Activated naive CD4-positive, alpha-beta T cell treated with anti-CD3 and anti-CD28 coated beads, Interleukin-2, amount 10 ng/mL, durations not matched to agents 7 days and 5 days (primary cell): ENCODE data around the gene TNFRSF1A.

Source experiments
- CTCF ChIA-PET: fragments of 350-600 bp; sonication (Branson Sonifier 250); formaldehyde crosslinking; loops from one replicate; lab custom pipeline; 2021; ENCODE audit warnings: antibody characterized with exemption; lab: Charles Lee
- DNase-seq: peaks from one replicate; pipeline ENCODE4 v3.0.0-alpha.2; 2020
- H3K27ac Mint-ChIP-seq: one replicate; pipeline ENCODE4 v1.8.0; 2021; ENCODE audit warnings: mild to moderate bottlenecking, moderate library complexity, mixed read lengths
- H3K27me3 Mint-ChIP-seq: one replicate; pipeline ENCODE4 v1.8.0; 2021; ENCODE audit warnings: mild to moderate bottlenecking, mixed read lengths
- H3K36me3 Mint-ChIP-seq: one replicate; pipeline ENCODE4 v1.8.0; 2021; ENCODE audit warnings: mixed read lengths
- H3K4me1 Mint-ChIP-seq: one replicate; pipeline ENCODE4 v1.8.0; 2021; ENCODE audit warnings: mixed read lengths
- H3K4me3 Mint-ChIP-seq: one replicate; pipeline ENCODE4 v1.8.0; 2021; ENCODE audit warnings: mild to moderate bottlenecking, moderate library complexity, mixed read lengths
- H3K9me3 Mint-ChIP-seq: one replicate; pipeline ENCODE4 v1.8.0; 2021; ENCODE audit warnings: mixed read lengths

The TNFRSF1A gene

GRCh38 chr12:6369916-6370575 is 28.2 kb upstream of the TNFRSF1A start:
- peaks cover 54% of the 10 kb centered on the region for H3K4me1 Mint-ChIP-seq
- H3K27me3 Mint-ChIP-seq = peaks cover 27% of the 10 kb centered on the region
- CTCF ChIA-PET = interaction anchor here (0.7 kb wide), 1 partner anchor 47 kb away, joined by 3 read pairs; no protein-coding TSS in a partner anchor
- no peak for DNase-seq
- H3K4me3 Mint-ChIP-seq = no peak overlapping the region
- H3K9me3 Mint-ChIP-seq = no peaks in the 10 kb centered on the region
- peak overlapping the region; percentile 49 for H3K27ac Mint-ChIP-seq
- no peaks in the 10 kb centered on the region for H3K36me3 Mint-ChIP-seq

GRCh38 chr12:6368906-6369525 is 27.1 kb upstream of the TNFRSF1A start:
- no peaks in the 10 kb centered on the region for H3K36me3 Mint-ChIP-seq
- H3K27me3 Mint-ChIP-seq = peaks cover 17% of the 10 kb centered on the region
- DNase-seq = no peak
- no peak overlapping the region for H3K4me3 Mint-ChIP-seq
- CTCF ChIA-PET = interaction anchor here (1.7 to 7.0 kb wide), 5 partner anchors 13 to 46 kb away, joined by 9 to 91 read pairs (median 13); no protein-coding TSS in a partner anchor
- peaks cover 60% of the 10 kb centered on the region for H3K4me1 Mint-ChIP-seq
- peak overlapping the region; percentile 13 for H3K27ac Mint-ChIP-seq
- H3K9me3 Mint-ChIP-seq = no peaks in the 10 kb centered on the region

- CTCF ChIA-PET = interaction anchor here (0.6 to 7.0 kb wide), 13 partner anchors 9 to 138 kb away, joined by 3 to 91 read pairs (median 5); no protein-coding TSS in a partner anchor
These were observed 26.4 kb upstream of the TNFRSF1A start for GRCh38 chr12:6367969-6368892.

GRCh38 chr12:6367065-6367968 is 25.4 kb upstream of the TNFRSF1A start:
- H3K4me1 Mint-ChIP-seq = peaks cover 58% of the 10 kb centered on the region
- peak overlapping the region; percentile 58 for H3K27ac Mint-ChIP-seq
- DNase-seq = peak; percentile 56
- H3K27me3 Mint-ChIP-seq = peaks cover 13% of the 10 kb centered on the region
- no peaks in the 10 kb centered on the region for H3K36me3 Mint-ChIP-seq
- no peak overlapping the region for H3K4me3 Mint-ChIP-seq
- CTCF ChIA-PET = interaction anchor here (0.6 to 7.0 kb wide), 14 partner anchors 10 to 139 kb away, joined by 3 to 91 read pairs (median 4); no protein-coding TSS in a partner anchor
- no peaks in the 10 kb centered on the region for H3K9me3 Mint-ChIP-seq

More at GRCh38 chr12:6367969-6368892, 26.4 kb upstream of the TNFRSF1A start:
- Mint-ChIP-seq H3K4me1 (peaks cover 61% of the 10 kb centered on the region), H3K9me3 (no peaks in the 10 kb centered on the region), H3K27ac (peak overlapping the region; percentile 58), H3K4me3 (no peak overlapping the region), H3K36me3 (no peaks in the 10 kb centered on the region), H3K27me3 (peaks cover 15% of the 10 kb centered on the region)
- DNase-seq = no peak

- CTCF ChIA-PET = interaction anchor here (1.0 to 7.0 kb wide), 3 partner anchors 13 to 101 kb away, joined by 3 to 91 read pairs (median 5); no protein-coding TSS in a partner anchor
- Mint-ChIP-seq H3K27ac (peak overlapping the region; percentile 90), H3K4me3 (peak overlapping the region; percentile 81), H3K4me1 (peaks cover 61% of the 10 kb centered on the region), H3K9me3 (no peaks in the 10 kb centered on the region), H3K36me3 (no peaks in the 10 kb centered on the region), H3K27me3 (peaks cover 13% of the 10 kb centered on the region)
- DNase-seq = peak; percentile 64
These were observed 22.1 kb upstream of the TNFRSF1A start for GRCh38 chr12:6364044-6364374.

- Mint-ChIP-seq H3K27me3 (peaks cover 16% of the 10 kb centered on the region), H3K4me3 (peak overlapping the region; percentile 81), H3K9me3 (no peaks in the 10 kb centered on the region), H3K36me3 (no peaks in the 10 kb centered on the region), H3K4me1 (peaks cover 55% of the 10 kb centered on the region), H3K27ac (peak overlapping the region; percentile 90)
- CTCF ChIA-PET = interaction anchor here (0.7 to 7.0 kb wide), 5 partner anchors 17 to 168 kb away, joined by 3 to 91 read pairs (median 5); no protein-coding TSS in a partner anchor
- peak; percentile 75 for DNase-seq
These were observed 21.6 kb upstream of the TNFRSF1A start for GRCh38 chr12:6363330-6364043.

GRCh38 chr12:6363010-6363329 is 21.1 kb upstream of the TNFRSF1A start:
- H3K4me1 Mint-ChIP-seq = peaks cover 50% of the 10 kb centered on the region
- no peaks in the 10 kb centered on the region for H3K36me3 Mint-ChIP-seq
- H3K4me3 Mint-ChIP-seq = peak overlapping the region; percentile 81
- H3K9me3 Mint-ChIP-seq = no peaks in the 10 kb centered on the region
- CTCF ChIA-PET = interaction anchor here (0.6 to 7.0 kb wide), 6 partner anchors 17 to 167 kb away, joined by 3 to 91 read pairs (median 4); no protein-coding TSS in a partner anchor
- no peak for DNase-seq
- H3K27ac Mint-ChIP-seq = no peak overlapping the region
- peaks cover 16% of the 10 kb centered on the region for H3K27me3 Mint-ChIP-seq

- DNase-seq = no peak
- Mint-ChIP-seq H3K27ac (peak overlapping the region; percentile 70), H3K4me1 (peaks cover 44% of the 10 kb centered on the region), H3K4me3 (no peak overlapping the region), H3K9me3 (no peaks in the 10 kb centered on the region), H3K36me3 (no peaks in the 10 kb centered on the region), H3K27me3 (peaks cover 16% of the 10 kb centered on the region)
- CTCF ChIA-PET = interaction anchor here (0.6 to 7.0 kb wide), 2 partner anchors 17 to 28 kb away, joined by 3 to 91 read pairs; no protein-coding TSS in a partner anchor
These were observed 20.5 kb upstream of the TNFRSF1A start for GRCh38 chr12:6362403-6362802.

GRCh38 chr12:6361834-6362233 is 20.0 kb upstream of the TNFRSF1A start:
- DNase-seq = peak; percentile 62
- peaks cover 39% of the 10 kb centered on the region for H3K4me1 Mint-ChIP-seq
- peak overlapping the region; percentile 54 for H3K4me3 Mint-ChIP-seq
- CTCF ChIA-PET = interaction anchor here (1.1 to 1.8 kb wide), 3 partner anchors 16 to 27 kb away, joined by 3 to 5 read pairs (median 5); no protein-coding TSS in a partner anchor
- no peaks in the 10 kb centered on the region for H3K9me3 Mint-ChIP-seq
- peak overlapping the region; percentile 70 for H3K27ac Mint-ChIP-seq
- no peaks in the 10 kb centered on the region for H3K36me3 Mint-ChIP-seq
- H3K27me3 Mint-ChIP-seq = peaks cover 19% of the 10 kb centered on the region

GRCh38 chr12:6360578-6361490 is 19.0 kb upstream of the TNFRSF1A start:
- peak overlapping the region; percentile 28 for H3K27ac Mint-ChIP-seq
- peaks cover 38% of the 10 kb centered on the region for H3K4me1 Mint-ChIP-seq
- H3K36me3 Mint-ChIP-seq = no peaks in the 10 kb centered on the region
- DNase-seq = no peak
- CTCF ChIA-PET = interaction anchor here (1.1 to 1.8 kb wide), 3 partner anchors 15 to 26 kb away, joined by 3 to 5 read pairs (median 5); no protein-coding TSS in a partner anchor
- H3K4me3 Mint-ChIP-seq = peak overlapping the region; percentile 13
- peaks cover 29% of the 10 kb centered on the region for H3K27me3 Mint-ChIP-seq
- H3K9me3 Mint-ChIP-seq = no peaks in the 10 kb centered on the region

GRCh38 chr12:6360080-6360571 is 18.2 kb upstream of the TNFRSF1A start:
- CTCF ChIA-PET = interaction anchor here (1.5 to 1.8 kb wide), 2 partner anchors 14 to 25 kb away, joined by 5 read pairs; no protein-coding TSS in a partner anchor
- Mint-ChIP-seq H3K27me3 (peaks cover 36% of the 10 kb centered on the region), H3K36me3 (no peaks in the 10 kb centered on the region), H3K9me3 (no peaks in the 10 kb centered on the region), H3K27ac (no peak overlapping the region), H3K4me3 (no peak overlapping the region), H3K4me1 (peaks cover 36% of the 10 kb centered on the region)
- DNase-seq = no peak
